ENCODE data around the gene RAPGEF5. TPM values are rescaled to one million over a fixed set of nuclear protein-coding genes. Genes with fewer than 3 reads are reported as not detected.

Gene RAPGEF5
- total RNA-seq, 2 experiments from 2014 or later = 0.60 to 0.69 TPM

- H3K4me1 Mint-ChIP-seq = no peaks in the 10 kb centered on the region
- H3K36me3 Mint-ChIP-seq (ENCODE audit: low read depth) = no peaks in the 10 kb centered on the region
- no peak overlapping the region for H3K27ac Mint-ChIP-seq
- DNase-seq = no peak
- H3K9me3 Mint-ChIP-seq = no peaks in the 10 kb centered on the region
- CTCF ChIA-PET = no interaction called here
- no peak overlapping the region for H3K4me3 Mint-ChIP-seq
- H3K27me3 Mint-ChIP-seq = peaks cover 2% of the 10 kb centered on the region
- POLR2A ChIA-PET = no interaction called here
Observed at GRCh38 chr7:22223807-22224206, 133.1 kb downstream of the RAPGEF5 start.

- H3K36me3 Mint-ChIP-seq (ENCODE audit: low read depth) = no peaks in the 10 kb centered on the region
- ChIA-PET CTCF (no interaction called here), POLR2A (no interaction called here)
- no peak overlapping the region for H3K4me3 Mint-ChIP-seq
- no peak for DNase-seq
- H3K4me1 Mint-ChIP-seq = no peaks in the 10 kb centered on the region
- H3K9me3 Mint-ChIP-seq = no peaks in the 10 kb centered on the region
- H3K27me3 Mint-ChIP-seq = peaks cover 13% of the 10 kb centered on the region
- H3K27ac Mint-ChIP-seq = no peak overlapping the region
Observed at GRCh38 chr7:22220941-22221340, 136.0 kb downstream of the RAPGEF5 start.

DNA sequence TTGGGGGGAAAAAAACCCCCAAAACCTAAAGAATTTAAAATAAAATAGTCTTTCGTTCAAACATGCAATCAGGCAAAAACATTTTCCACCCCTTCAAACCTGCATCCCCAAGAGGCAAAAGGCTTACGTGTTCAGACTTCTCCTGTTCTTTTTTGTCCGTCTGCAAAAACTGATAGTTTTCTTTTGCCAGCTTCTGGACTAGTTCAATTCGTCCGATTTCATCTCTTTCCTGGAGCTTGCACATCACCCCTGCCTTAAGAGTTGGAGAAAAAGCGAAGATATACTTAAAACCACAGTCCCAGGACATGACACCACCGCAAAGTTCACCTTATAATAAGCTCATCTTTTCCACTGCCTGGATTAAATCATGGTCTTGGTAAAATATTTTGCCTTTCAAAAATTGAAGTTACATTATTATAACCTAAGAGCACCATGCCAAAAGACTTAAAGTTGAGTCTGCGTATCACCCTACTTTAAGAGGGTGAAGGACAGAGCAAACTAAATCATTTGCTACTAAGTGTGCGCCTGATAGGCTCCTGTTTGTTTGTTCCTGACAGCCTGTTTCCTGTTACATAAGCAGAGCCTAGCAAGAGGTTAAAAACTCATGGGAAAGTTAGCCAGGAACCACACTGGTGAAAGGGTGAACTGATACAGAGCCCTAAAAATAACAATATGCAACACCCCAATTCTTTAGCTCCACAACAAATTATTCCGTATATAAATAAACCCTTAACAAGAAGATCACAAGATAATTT lies 137.0 kb downstream of the RAPGEF5 start:
- H3K9me3 Mint-ChIP-seq = no peaks in the 10 kb centered on the region
- CTCF ChIA-PET = interaction anchor here (0.6 kb wide), 1 partner anchor 1640 kb away, joined by 3 read pairs; no protein-coding TSS in a partner anchor

GRCh38 chr7:22219036-22219435 lies 137.9 kb downstream of the RAPGEF5 start:
- H3K27me3 Mint-ChIP-seq = peaks cover 22% of the 10 kb centered on the region
- ChIA-PET POLR2A (no interaction called here), CTCF (interaction anchor here (0.6 kb wide), 1 partner anchor 1639 kb away, joined by 3 read pairs; no protein-coding TSS in a partner anchor)
- DNase-seq = no peak
- H3K4me3 Mint-ChIP-seq = no peak overlapping the region
- no peaks in the 10 kb centered on the region for H3K9me3 Mint-ChIP-seq
- no peak overlapping the region for H3K27ac Mint-ChIP-seq
- H3K36me3 Mint-ChIP-seq (ENCODE audit: low read depth) = no peaks in the 10 kb centered on the region
- H3K4me1 Mint-ChIP-seq = no peaks in the 10 kb centered on the region

More for the DNA sequence above, 137.0 kb downstream of the RAPGEF5 start:
- Mint-ChIP-seq H3K4me1 (no peaks in the 10 kb centered on the region), H3K27me3 (peaks cover 21% of the 10 kb centered on the region), H3K4me3 (no peak overlapping the region), H3K36me3 (ENCODE audit: low read depth) (no peaks in the 10 kb centered on the region), H3K27ac (no peak overlapping the region)
- DNase-seq = no peak
- POLR2A ChIA-PET = no interaction called here

DNA sequence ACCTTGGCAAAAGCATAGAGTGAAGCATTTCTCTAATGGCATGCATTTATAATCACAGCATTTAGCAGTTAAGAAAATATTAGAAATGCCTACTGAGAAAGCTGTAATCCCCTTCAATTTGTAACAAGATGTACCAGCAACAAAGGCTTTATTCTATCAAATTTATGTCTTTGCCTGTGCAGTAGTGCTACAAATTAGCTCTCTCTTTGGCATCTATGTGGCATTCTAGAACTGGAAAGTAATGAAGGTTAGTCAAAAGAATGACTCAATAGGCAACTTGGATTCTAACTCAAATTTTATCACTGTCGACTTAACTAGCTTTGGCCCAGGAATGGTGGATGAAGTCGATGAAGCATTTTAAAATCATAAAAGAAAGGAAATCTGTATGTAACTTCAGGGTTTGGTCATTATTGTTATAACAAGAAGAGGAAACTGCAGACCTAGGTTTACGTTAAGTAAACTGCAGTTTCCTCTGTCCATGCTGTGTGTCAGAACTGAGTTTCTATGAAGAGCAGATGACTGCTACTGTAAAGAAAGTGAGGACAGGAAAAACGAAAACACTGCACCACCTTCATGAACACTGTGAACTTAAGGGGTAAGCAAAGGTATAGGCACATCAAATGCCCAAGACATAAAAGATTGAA lies 140.0 kb downstream of the RAPGEF5 start:
- peaks cover 26% of the 10 kb centered on the region for H3K27me3 Mint-ChIP-seq
- no peak overlapping the region for H3K27ac Mint-ChIP-seq
- no peaks in the 10 kb centered on the region for H3K36me3 Mint-ChIP-seq (ENCODE audit: low read depth)
- ChIA-PET CTCF (interaction anchor here (0.6 to 0.7 kb wide), 2 partner anchors 225 to 959 kb away, joined by 4 to 5 read pairs; no protein-coding TSS in a partner anchor), POLR2A (no interaction called here)
- DNase-seq = no peak
- H3K4me1 Mint-ChIP-seq = no peaks in the 10 kb centered on the region
- H3K4me3 Mint-ChIP-seq = no peak overlapping the region
- H3K9me3 Mint-ChIP-seq = no peaks in the 10 kb centered on the region

- H3K36me3 Mint-ChIP-seq (ENCODE audit: low read depth) = no peaks in the 10 kb centered on the region
- no peak overlapping the region for H3K4me3 Mint-ChIP-seq
- H3K27me3 Mint-ChIP-seq = peaks cover 28% of the 10 kb centered on the region
- no peak for DNase-seq
- H3K27ac Mint-ChIP-seq = no peak overlapping the region
- CTCF ChIA-PET = interaction anchor here (1.0 kb wide), 1 partner anchor 56 kb away, joined by 3 read pairs; no protein-coding TSS in a partner anchor
- POLR2A ChIA-PET = no interaction called here
- H3K9me3 Mint-ChIP-seq = no peaks in the 10 kb centered on the region
- H3K4me1 Mint-ChIP-seq = no peaks in the 10 kb centered on the region
Observed at GRCh38 chr7:22216309-22216708, 140.6 kb downstream of the RAPGEF5 start.

- DNase-seq = no peak
- Mint-ChIP-seq H3K27me3 (peaks cover 38% of the 10 kb centered on the region), H3K9me3 (no peaks in the 10 kb centered on the region), H3K4me1 (no peaks in the 10 kb centered on the region), H3K36me3 (ENCODE audit: low read depth) (no peaks in the 10 kb centered on the region), H3K27ac (no peak overlapping the region), H3K4me3 (no peak overlapping the region)
- ChIA-PET CTCF (no interaction called here), POLR2A (no interaction called here)
Observed at GRCh38 chr7:22214000-22214399, 143.0 kb downstream of the RAPGEF5 start.

- no peaks in the 10 kb centered on the region for H3K36me3 Mint-ChIP-seq (ENCODE audit: low read depth)
- no peak overlapping the region for H3K4me3 Mint-ChIP-seq
- no peak overlapping the region for H3K27ac Mint-ChIP-seq
- CTCF ChIA-PET = no interaction called here
- H3K27me3 Mint-ChIP-seq = peaks cover 35% of the 10 kb centered on the region
- H3K9me3 Mint-ChIP-seq = no peaks in the 10 kb centered on the region
- DNase-seq = no peak
- POLR2A ChIA-PET = no interaction called here
- no peaks in the 10 kb centered on the region for H3K4me1 Mint-ChIP-seq
Observed at GRCh38 chr7:22213081-22213480, 143.9 kb downstream of the RAPGEF5 start.

- POLR2A ChIA-PET = no interaction called here
- Mint-ChIP-seq H3K4me1 (no peaks in the 10 kb centered on the region), H3K27me3 (peaks cover 27% of the 10 kb centered on the region), H3K4me3 (no peak overlapping the region), H3K9me3 (no peaks in the 10 kb centered on the region), H3K27ac (no peak overlapping the region), H3K36me3 (ENCODE audit: low read depth) (no peaks in the 10 kb centered on the region)
- no peak for DNase-seq
- CTCF ChIA-PET = no interaction called here
Observed at GRCh38 chr7:22210967-22211366, 146.0 kb downstream of the RAPGEF5 start.

DNA sequence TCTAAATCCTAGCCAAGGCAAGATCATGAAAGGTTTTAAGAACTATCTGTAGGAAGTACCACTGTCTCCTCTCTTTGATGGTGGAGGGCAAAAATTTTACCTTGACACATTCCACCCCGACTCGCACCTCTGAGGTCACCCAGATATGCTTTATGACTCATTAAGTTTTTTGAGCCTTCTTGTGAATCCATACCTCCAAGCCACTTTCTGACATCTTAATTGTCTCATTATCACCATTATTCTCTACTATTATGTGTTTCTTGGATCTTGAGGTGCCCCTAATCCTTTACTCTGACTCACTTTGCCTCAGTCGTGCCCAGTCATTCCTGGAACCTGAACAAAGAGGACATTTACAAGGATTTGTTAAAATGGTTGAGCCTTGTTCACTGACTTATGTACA lies 146.6 kb downstream of the RAPGEF5 start:
- Mint-ChIP-seq H3K27ac (no peak overlapping the region), H3K36me3 (ENCODE audit: low read depth) (no peaks in the 10 kb centered on the region), H3K4me3 (no peak overlapping the region), H3K4me1 (no peaks in the 10 kb centered on the region), H3K9me3 (no peaks in the 10 kb centered on the region), H3K27me3 (peaks cover 26% of the 10 kb centered on the region)
- no peak for DNase-seq
- ChIA-PET POLR2A (no interaction called here), CTCF (no interaction called here)

GRCh38 chr7:22208799-22209198 lies 148.2 kb downstream of the RAPGEF5 start:
- POLR2A ChIA-PET = no interaction called here
- CTCF ChIA-PET = no interaction called here
- DNase-seq = no peak
- peaks cover 18% of the 10 kb centered on the region for H3K27me3 Mint-ChIP-seq
- H3K4me3 Mint-ChIP-seq = no peak overlapping the region
- no peaks in the 10 kb centered on the region for H3K4me1 Mint-ChIP-seq
- no peaks in the 10 kb centered on the region for H3K9me3 Mint-ChIP-seq
- no peak overlapping the region for H3K27ac Mint-ChIP-seq
- H3K36me3 Mint-ChIP-seq (ENCODE audit: low read depth) = no peaks in the 10 kb centered on the region

- Mint-ChIP-seq H3K27ac (no peak overlapping the region), H3K9me3 (no peaks in the 10 kb centered on the region), H3K36me3 (ENCODE audit: low read depth) (no peaks in the 10 kb centered on the region), H3K4me3 (no peak overlapping the region), H3K4me1 (no peaks in the 10 kb centered on the region), H3K27me3 (peaks cover 18% of the 10 kb centered on the region)
- CTCF ChIA-PET = no interaction called here
- no peak for DNase-seq
- POLR2A ChIA-PET = no interaction called here
Observed at GRCh38 chr7:22207724-22208225, 149.2 kb downstream of the RAPGEF5 start.

- CTCF ChIA-PET = no interaction called here
Observed at GRCh38 chr7:22205631-22206030, 151.3 kb downstream of the RAPGEF5 start.

More at GRCh38 chr7:22205631-22206030, 151.3 kb downstream of the RAPGEF5 start:
- DNase-seq = no peak
- Mint-ChIP-seq H3K27ac (no peak overlapping the region), H3K4me1 (no peaks in the 10 kb centered on the region), H3K4me3 (no peak overlapping the region), H3K36me3 (ENCODE audit: low read depth) (no peaks in the 10 kb centered on the region), H3K9me3 (no peaks in the 10 kb centered on the region), H3K27me3 (peaks cover 18% of the 10 kb centered on the region)
- POLR2A ChIA-PET = no interaction called here

All from activated CD4-positive, alpha-beta T cell treated with anti-CD3 and anti-CD28 coated beads, Interleukin-2, amount 10 ng/mL, durations not matched to agents 7 days and 5 days (primary cell).